A549 (cell line): Measurements from ENCODE around the gene CYSLTR2. TPM values are rescaled to one million over a fixed set of nuclear protein-coding genes. Genes with fewer than 3 reads are reported as not detected.

Source experiments
- ATAC-seq, 2 experiments: fragments of 200-7000 bp in 1 of 2; fragments of >200 bp in 1 of 2; cut with Nextera tagmentation in 1 of 2; cut with Tn5 transposase in 1 of 2; 3 replicates each; pipeline versions ENCODE4 v1.8.0 to v1.9.1; 2018 to 2020; ENCODE audit warnings: mild to moderate bottlenecking in 1 of 2, moderate library complexity in 1 of 2
- CTCF ChIA-PET: fragments of 300-600 bp; sonication (Branson Sonifier 250); formaldehyde crosslinking; extraction: SDS; loops from one replicate; lab custom pipeline; 2021; ENCODE audit warnings: antibody characterized with exemption, inconsistent platforms; lab: Yijun Ruan, JAX
- POLR2A ChIA-PET: fragments of 350-600 bp; formaldehyde crosslinking; extraction: SDS; loops from one replicate; lab custom pipeline; 2021; ENCODE audit warnings: antibody characterized with exemption, inconsistent platforms; lab: Yijun Ruan, JAX
- DNase-seq, 2 experiments: peaks; one replicate each; pipeline versions ENCODE4 v3.0.0 to v3.0.0-alpha.2; 2011 to 2016; ENCODE audit warnings: low read depth in 1 of 2, low spot score in 1 of 2
- FAIRE-seq: peaks from 2 replicates; lab custom pipeline; 2011; peaks lifted over from hg19 to GRCh38; lab: Jason Lieb, UNC
- H3K27ac ChIP-seq, 2 experiments: fragments of >200 bp; sonication (Bioruptor Twin); formaldehyde crosslinking; 3 replicates each; pipeline ENCODE4 v1.5.1; 2016 to 2017
- H3K4me1 ChIP-seq: fragments of >200 bp; sonication (Bioruptor Twin); formaldehyde crosslinking; 3 replicates; pipeline ENCODE4 v1.6.1; 2016
- H3K4me2 ChIP-seq: fragments of >200 bp; sonication (Bioruptor Twin); formaldehyde crosslinking; 3 replicates; pipeline ENCODE4 v1.6.1; 2016
- H3K4me3 ChIP-seq: fragments of >200 bp; sonication (Bioruptor Twin); formaldehyde crosslinking; 3 replicates; pipeline ENCODE4 v1.5.1; 2016
- H3K9me3 ChIP-seq: fragments of >200 bp; sonication (Bioruptor Twin); formaldehyde crosslinking; 3 replicates; pipeline ENCODE4 v1.6.1; 2016
- CBX2 ChIP-seq: fragments of 200-600 bp; sonication (generic); IDR thresholded peaks from 2 replicates; pipeline ENCODE4 v1.6.1; 2016; ENCODE audit warnings: low read depth, mild to moderate bottlenecking, borderline replicate concordance
- CEBPB ChIP-seq, 2 experiments: fragments of >200 bp in 1 of 2; sonication (Bioruptor Twin) in 1 of 2; formaldehyde crosslinking in 1 of 2; IDR thresholded peaks; 2 replicates each; pipeline ENCODE4 v1.6.1; 2012 to 2016
- CHD2 ChIP-seq: fragments of 150-350 bp; IDR thresholded peaks from 2 replicates; pipeline ENCODE4 v1.6.1; 2014; ENCODE audit warnings: low read length; ENCODE audit not compliant: partially characterized antibody
- CHD4 ChIP-seq: fragments of 200-600 bp; sonication (generic); IDR thresholded peaks from 2 replicates; pipeline ENCODE4 v1.6.1; 2016; ENCODE audit warnings: antibody characterized with exemption, mild to moderate bottlenecking, borderline replicate concordance
- EHF ChIP-seq: fragments of 250-450 bp; sonication (Bioruptor Pico); IDR thresholded peaks from 2 replicates; pipeline ENCODE4 v1.5.0; 2020; ENCODE audit warnings: mild to moderate bottlenecking
- EHMT2 ChIP-seq: fragments of 200-600 bp; sonication (generic); IDR thresholded peaks from 2 replicates; pipeline ENCODE4 v1.6.1; 2016; ENCODE audit warnings: antibody characterized with exemption, low read depth, mild to moderate bottlenecking, moderate library complexity
- FOXS1 ChIP-seq: fragments of 250-450 bp; sonication (Bioruptor Pico); IDR thresholded peaks from 2 replicates; pipeline ENCODE4 v1.5.0; 2020; ENCODE audit warnings: mild to moderate bottlenecking, moderate library complexity
- HDAC2 ChIP-seq: fragments of 200-600 bp; sonication (generic); IDR thresholded peaks from 2 replicates; pipeline ENCODE4 v1.6.1; 2016
- HEYL ChIP-seq: fragments of 250-450 bp; sonication (Bioruptor Pico); IDR thresholded peaks from 2 replicates; pipeline ENCODE4 v1.8.0; 2021; ENCODE audit warnings: mild to moderate bottlenecking, moderate library complexity
- HOXA7 ChIP-seq: fragments of 250-450 bp; sonication (Bioruptor Pico); IDR thresholded peaks from 2 replicates; pipeline ENCODE4 v1.5.0; 2020; ENCODE audit warnings: mild to moderate bottlenecking, moderate library complexity
- KDM1A ChIP-seq: fragments of 200-600 bp; sonication (generic); IDR thresholded peaks from 2 replicates; pipeline ENCODE4 v1.6.1; 2016; ENCODE audit warnings: low read depth, mild to moderate bottlenecking
- MAFK ChIP-seq: fragments of 450-650 bp; IDR thresholded peaks from 2 replicates; pipeline ENCODE4 v1.6.1; 2014; ENCODE audit not compliant: partially characterized antibody
- NFE2L2 ChIP-seq: fragments of 150-350 bp; conservative IDR thresholded peaks from 2 replicates; pipeline ENCODE4 v1.6.1; 2014; ENCODE audit warnings: low read length
- POLR2AphosphoS2 ChIP-seq: conservative IDR thresholded peaks from 2 replicates; pipeline ENCODE4 v1.6.1; 2012; ENCODE audit warnings: low read length, improper control_type of control experiment, inconsistent platforms
- RARB ChIP-seq: fragments of 250-450 bp; sonication (Bioruptor Pico); IDR thresholded peaks from 2 replicates; pipeline ENCODE4 v1.8.0; 2021; ENCODE audit warnings: mild to moderate bottlenecking, moderate library complexity
- RFX5 ChIP-seq: fragments of 450-650 bp; IDR thresholded peaks from 2 replicates; pipeline ENCODE4 v1.7.1; 2014; ENCODE audit warnings: antibody characterized with exemption, mild to moderate bottlenecking, moderate library complexity
- RNF2 ChIP-seq: fragments of 200-600 bp; sonication (generic); IDR thresholded peaks from 2 replicates; pipeline ENCODE4 v1.6.1; 2016; ENCODE audit warnings: low read depth, mild to moderate bottlenecking, antibody characterized with exemption, moderate library complexity, borderline replicate concordance
- SMC3 ChIP-seq: fragments of >200 bp; sonication (Bioruptor Twin); formaldehyde crosslinking; IDR thresholded peaks from 3 replicates; pipeline ENCODE4 v1.6.1; 2018; ENCODE audit warnings: inconsistent platforms
- SREBF2 ChIP-seq: fragments of 450-650 bp; IDR thresholded peaks from 2 replicates; pipeline ENCODE4 v1.6.1; 2014; ENCODE audit warnings: mild to moderate bottlenecking, moderate library complexity
- USF2 ChIP-seq: fragments of 450-650 bp; IDR thresholded peaks from 2 replicates; pipeline ENCODE4 v1.6.1; 2014; ENCODE audit warnings: antibody characterized with exemption
- ZFP36 ChIP-seq: fragments of 450-650 bp; IDR thresholded peaks from 2 replicates; pipeline ENCODE4 v1.6.1; 2014; ENCODE audit warnings: borderline replicate concordance; ENCODE audit not compliant: partially characterized antibody
- ZNF302 ChIP-seq: fragments of 250-450 bp; sonication (Bioruptor Pico); IDR thresholded peaks from 2 replicates; pipeline ENCODE4 v1.9.0; 2021; ENCODE audit warnings: inconsistent platforms, mild to moderate bottlenecking, moderate library complexity
- WGBS: methylation state at CpG from one replicate; pipeline ENCODE4 v1.1.6; 2017; ENCODE audit errors: missing lambda C conversion rate; 5-methylcytosine and 5-hydroxymethylcytosine counted together
- polyA minus RNA-seq: library from RNA; depleted of rRNA, polyadenylated mRNA; stranded (reverse); fragments of >200 nt; gene quantifications from 2 replicates; pipeline ENCODE4 v1.2.3, GENCODE V29; 2011; rRNA and poly(A)+ RNA removed
- polyA plus RNA-seq, 4 experiments: library from polyadenylated mRNA; depleted of rRNA in 3 of 4; stranded (reverse); fragments of >200 nt; fragmentation: RNase III in 1 of 4; extraction: RNeasy Plus Mini Kit Qiagen cat#74134 plus additional on column Dnase treatment in 1 of 4; gene quantifications; 2 replicates in 3 of 4; 3 replicates in 1 of 4; pipeline ENCODE4 v1.2.3, GENCODE V29; 2011 to 2017
- TF ChIP-seq, protein P1 (sequence below): fragments of 250-450 bp; sonication (Bioruptor Pico); IDR thresholded peaks from 2 replicates; pipeline ENCODE4 v1.5.0; 2020; ENCODE audit warnings: low read depth, mild to moderate bottlenecking, moderate library complexity
- TF ChIP-seq, protein P2 (sequence below): IDR thresholded peaks from 2 replicates; pipeline ENCODE4 v1.6.1; 2012

Gene CYSLTR2
- polyA plus RNA-seq (2011; rRNA removed), result not detected in 2 replicates
- not detected in 2 replicates for polyA plus RNA-seq (2012; cell fraction: cytosol; rRNA removed)
- polyA plus RNA-seq (2012; cell fraction: nucleus; rRNA removed), result not detected in 2 replicates
- polyA plus RNA-seq (2017; fragmentation: RNase III; extraction: RNeasy Plus Mini Kit Qiagen cat#74134 plus additional on column Dnase treatment), result not detected in 3 replicates
- not detected in 2 replicates for polyA minus RNA-seq

- peak in 1 of 2 experiments; percentile 2 for DNase-seq
- Histone ChIP-seq H3K4me1 (no peaks in the 10 kb centered on the region), H3K4me2 (no peak within 1 kb of the TSS), H3K27ac (no peak within 1 kb of the TSS), H3K4me3 (no peak within 1 kb of the TSS), H3K9me3 (no peaks in the 10 kb centered on the region)
- FAIRE-seq, result no peak
- ChIA-PET CTCF (interaction anchor here (1.1 kb wide), 1 partner anchor 558 kb away, joined by 3 read pairs; no protein-coding TSS in a partner anchor), POLR2A (no interaction called here)
- 0% methylated on average over 1 of the region's 1 CpG for WGBS
- ATAC-seq, result no peak
- no peak for TF ChIP-seq RARB
- TF ChIP-seq SMC3, result no peak
- no peak for TF ChIP-seq HEYL (CRISPR knock-in tag)
- no peak for TF ChIP-seq EHMT2
- TF ChIP-seq CBX2, result no peak
- TF ChIP-seq MAFK, result no peak
- TF ChIP-seq KDM1A, result no peak
- TF ChIP-seq, protein P1, sequence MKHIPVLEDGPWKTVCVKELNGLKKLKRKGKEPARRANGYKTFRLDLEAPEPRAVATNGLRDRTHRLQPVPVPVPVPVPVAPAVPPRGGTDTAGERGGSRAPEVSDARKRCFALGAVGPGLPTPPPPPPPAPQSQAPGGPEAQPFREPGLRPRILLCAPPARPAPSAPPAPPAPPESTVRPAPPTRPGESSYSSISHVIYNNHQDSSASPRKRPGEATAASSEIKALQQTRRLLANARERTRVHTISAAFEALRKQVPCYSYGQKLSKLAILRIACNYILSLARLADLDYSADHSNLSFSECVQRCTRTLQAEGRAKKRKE (CRISPR knock-in tag), result no peak
- no peak for TF ChIP-seq ZNF302
- TF ChIP-seq EHF, result no peak
- TF ChIP-seq RNF2, result no peak
- TF ChIP-seq ZFP36, result no peak
- TF ChIP-seq, all 56 proteins: peak for 0
Observed at GRCh38 chr13:48653472-48653939, at the start of gene CYSLTR2. Gene CYSLTR2 (plus strand): TSS chr13:48653929. CDS start chr13:48706818, 52,889 bp downstream.

GRCh38 chr13:48615049-48615448, 38.7 kb upstream of the CYSLTR2 start:
- H3K27ac ChIP-seq, result no peak overlapping the region
- H3K4me1 ChIP-seq, result no peaks in the 10 kb centered on the region
- H3K4me3 ChIP-seq, result no peak overlapping the region
- no peak for TF ChIP-seq EHMT2
- no peak for TF ChIP-seq FOXS1 (CRISPR knock-in tag)
- TF ChIP-seq HEYL (CRISPR knock-in tag), result no peak
- no peak for TF ChIP-seq CBX2
- no peak for TF ChIP-seq USF2
- no peak for TF ChIP-seq ZNF302
- TF ChIP-seq, protein P2, sequence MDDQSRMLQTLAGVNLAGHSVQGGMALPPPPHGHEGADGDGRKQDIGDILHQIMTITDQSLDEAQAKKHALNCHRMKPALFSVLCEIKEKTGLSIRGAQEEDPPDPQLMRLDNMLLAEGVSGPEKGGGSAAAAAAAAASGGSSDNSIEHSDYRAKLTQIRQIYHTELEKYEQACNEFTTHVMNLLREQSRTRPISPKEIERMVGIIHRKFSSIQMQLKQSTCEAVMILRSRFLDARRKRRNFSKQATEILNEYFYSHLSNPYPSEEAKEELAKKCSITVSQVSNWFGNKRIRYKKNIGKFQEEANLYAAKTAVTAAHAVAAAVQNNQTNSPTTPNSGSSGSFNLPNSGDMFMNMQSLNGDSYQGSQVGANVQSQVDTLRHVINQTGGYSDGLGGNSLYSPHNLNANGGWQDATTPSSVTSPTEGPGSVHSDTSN, result no peak
- TF ChIP-seq KDM1A, result no peak
- TF ChIP-seq CEBPB (IDR thresholded peaks at IDR 0.05), result no peak
- TF ChIP-seq SREBF2, result no peak
- TF ChIP-seq NFE2L2, result no peak
- TF ChIP-seq HOXA7, result no peak
- TF ChIP-seq HDAC2, result no peak
- TF ChIP-seq RFX5, result no peak
- TF ChIP-seq, protein P1 (CRISPR knock-in tag), result no peak
- no peak for TF ChIP-seq CHD2
- no peak for TF ChIP-seq CHD4
- TF ChIP-seq POLR2AphosphoS2, result no peak
- ChIA-PET CTCF (interaction anchor here (0.6 to 1.2 kb wide), 2 partner anchors 14 kb away, joined by 3 to 4 read pairs; no protein-coding TSS in a partner anchor), POLR2A (no interaction called here)
- peaks cover 7% of the 10 kb centered on the region; the same call in 2 of the 3 replicates for H3K9me3 ChIP-seq
- DNase-seq (no peak), ATAC-seq (no peak), FAIRE-seq (no peak)
- H3K4me2 ChIP-seq, result no peak overlapping the region
- 0% methylated on average over 2 of the region's 2 CpGs for WGBS
